OCI-LY1 (cell line): ENCODE results near the gene FILIP1L.

Experiments
- H2AFZ ChIP-seq: fragments of 200-600 bp; sonication (generic), shearing (Covaris generic); 2 replicates; pipeline ENCODE4 v1.6.0; 2014; ENCODE audit warnings: antibody characterized with exemption, mild to moderate bottlenecking, low read length
- H3F3A ChIP-seq: fragments of 200-600 bp; sonication (generic), shearing (Covaris generic); 2 replicates; pipeline ENCODE4 v1.6.0; 2014; ENCODE audit warnings: mild to moderate bottlenecking, antibody characterized with exemption, low read length, moderate library complexity; ENCODE audit not compliant: insufficient read depth
- H3K27ac ChIP-seq: fragments of 200-600 bp; sonication (generic); 2 replicates; pipeline ENCODE4 v1.5.1; 2014; ENCODE audit warnings: low read length, mixed run types, mild to moderate bottlenecking, low read depth; ENCODE audit not compliant: poor library complexity, severe bottlenecking
- H3K27me3 ChIP-seq: fragments of 200-600 bp; sonication (generic); 2 replicates; pipeline ENCODE4 v1.6.0; 2014; ENCODE audit warnings: antibody characterized with exemption, mild to moderate bottlenecking, low read length, moderate library complexity; ENCODE audit not compliant: insufficient read depth
- H3K36me3 ChIP-seq: fragments of 200-600 bp; sonication (generic); 2 replicates; pipeline ENCODE4 v1.6.1; 2014; ENCODE audit warnings: mild to moderate bottlenecking, antibody characterized with exemption, low read length, moderate library complexity, mixed read lengths; ENCODE audit not compliant: insufficient read depth
- H3K4me1 ChIP-seq: fragments of 200-600 bp; sonication (generic); 2 replicates; pipeline ENCODE4 v1.5.1; 2014; ENCODE audit warnings: mild to moderate bottlenecking, low read length, moderate library complexity; ENCODE audit not compliant: insufficient read depth, severe bottlenecking
- H3K4me2 ChIP-seq: fragments of 200-600 bp; sonication (generic), shearing (Covaris generic); 2 replicates; pipeline ENCODE4 v1.6.1; 2014; ENCODE audit warnings: low read length
- H3K4me3 ChIP-seq: fragments of 200-600 bp; sonication (generic); 2 replicates; pipeline ENCODE4 v1.5.1; 2014; ENCODE audit warnings: low read length, low read depth, mild to moderate bottlenecking, mixed read lengths; ENCODE audit not compliant: poor library complexity, severe bottlenecking
- H3K79me2 ChIP-seq: fragments of 200-600 bp; shearing (Covaris generic); 2 replicates; pipeline ENCODE4 v1.6.1; 2016; ENCODE audit warnings: mixed run types, low read length, mixed read lengths; ENCODE audit not compliant: insufficient read depth
- H3K9ac ChIP-seq: fragments of 200-600 bp; sonication (generic), shearing (Covaris generic); 2 replicates; pipeline ENCODE4 v1.6.1; 2014; ENCODE audit warnings: mild to moderate bottlenecking, low read length, mixed read lengths
- H3K9me2 ChIP-seq: fragments of 200-600 bp; sonication (generic), shearing (Covaris generic); 2 replicates; pipeline ENCODE4 v1.6.1; 2014; ENCODE audit warnings: low read depth, mild to moderate bottlenecking, low read length, mixed read lengths
- H3K9me3 ChIP-seq: fragments of 200-600 bp; shearing (Covaris generic); 2 replicates; pipeline ENCODE4 v1.6.1; 2014; ENCODE audit warnings: low read length, mixed read lengths
- H4K20me1 ChIP-seq: fragments of 200-600 bp; sonication (generic), shearing (Covaris generic); 2 replicates; pipeline ENCODE4 v1.6.0; 2016; ENCODE audit warnings: mild to moderate bottlenecking, low read length; ENCODE audit not compliant: insufficient read depth
- EZH2 ChIP-seq: fragments of 200-600 bp; sonication (generic), shearing (Covaris generic); IDR thresholded peaks from 2 replicates; pipeline ENCODE4 v1.8.0; 2017; ENCODE audit warnings: borderline replicate concordance, mixed run types, mild to moderate bottlenecking, antibody characterized with exemption, low read length, moderate library complexity, mixed read lengths
- TF ChIP-seq, protein P1 (sequence below): fragments of 200-600 bp; sonication (generic), shearing (Covaris generic); IDR thresholded peaks from 2 replicates; pipeline ENCODE4 v1.5.1; 2017; ENCODE audit warnings: mild to moderate bottlenecking, antibody characterized with exemption, low read length, moderate library complexity, mixed read lengths

The FILIP1L gene

DNA sequence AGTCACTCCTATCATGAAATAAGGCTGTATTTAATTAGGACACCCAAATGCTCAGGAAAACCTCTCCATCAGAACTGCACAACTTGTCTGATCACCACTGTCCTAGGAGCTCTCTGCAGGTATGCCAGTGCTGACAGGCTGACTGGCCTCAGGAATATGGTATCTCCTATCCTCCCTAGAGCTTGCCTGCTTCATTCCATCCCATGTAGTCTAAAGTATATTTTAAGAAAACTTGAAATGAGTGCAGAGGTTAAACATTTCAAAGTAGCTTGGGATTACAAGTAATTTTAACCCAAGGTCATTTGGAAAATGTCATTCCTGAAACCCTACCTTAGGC is 23.7 kb downstream of the FILIP1L start:
- Histone ChIP-seq H3K36me3 (no peaks in the 10 kb centered on the region), H3K4me2 (no peak overlapping the region), H3K79me2 (no peaks in the 10 kb centered on the region), H2AFZ (no peak overlapping the region), H4K20me1 (no peaks in the 10 kb centered on the region), H3K4me1 (peaks cover 9% of the 10 kb centered on the region), H3K9me2 (no peaks in the 10 kb centered on the region), H3K9ac (no peak overlapping the region), H3K4me3 (no peak overlapping the region), H3K9me3 (no peaks in the 10 kb centered on the region), H3F3A (no peaks in the 10 kb centered on the region), H3K27me3 (no peaks in the 10 kb centered on the region), H3K27ac (no peak overlapping the region)
- TF ChIP-seq, protein P1, sequence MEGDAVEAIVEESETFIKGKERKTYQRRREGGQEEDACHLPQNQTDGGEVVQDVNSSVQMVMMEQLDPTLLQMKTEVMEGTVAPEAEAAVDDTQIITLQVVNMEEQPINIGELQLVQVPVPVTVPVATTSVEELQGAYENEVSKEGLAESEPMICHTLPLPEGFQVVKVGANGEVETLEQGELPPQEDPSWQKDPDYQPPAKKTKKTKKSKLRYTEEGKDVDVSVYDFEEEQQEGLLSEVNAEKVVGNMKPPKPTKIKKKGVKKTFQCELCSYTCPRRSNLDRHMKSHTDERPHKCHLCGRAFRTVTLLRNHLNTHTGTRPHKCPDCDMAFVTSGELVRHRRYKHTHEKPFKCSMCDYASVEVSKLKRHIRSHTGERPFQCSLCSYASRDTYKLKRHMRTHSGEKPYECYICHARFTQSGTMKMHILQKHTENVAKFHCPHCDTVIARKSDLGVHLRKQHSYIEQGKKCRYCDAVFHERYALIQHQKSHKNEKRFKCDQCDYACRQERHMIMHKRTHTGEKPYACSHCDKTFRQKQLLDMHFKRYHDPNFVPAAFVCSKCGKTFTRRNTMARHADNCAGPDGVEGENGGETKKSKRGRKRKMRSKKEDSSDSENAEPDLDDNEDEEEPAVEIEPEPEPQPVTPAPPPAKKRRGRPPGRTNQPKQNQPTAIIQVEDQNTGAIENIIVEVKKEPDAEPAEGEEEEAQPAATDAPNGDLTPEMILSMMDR, result 0 out of 2 replicates have a peak, but pooled peaks have one; percentile 2
- no peak for TF ChIP-seq EZH2

DNA sequence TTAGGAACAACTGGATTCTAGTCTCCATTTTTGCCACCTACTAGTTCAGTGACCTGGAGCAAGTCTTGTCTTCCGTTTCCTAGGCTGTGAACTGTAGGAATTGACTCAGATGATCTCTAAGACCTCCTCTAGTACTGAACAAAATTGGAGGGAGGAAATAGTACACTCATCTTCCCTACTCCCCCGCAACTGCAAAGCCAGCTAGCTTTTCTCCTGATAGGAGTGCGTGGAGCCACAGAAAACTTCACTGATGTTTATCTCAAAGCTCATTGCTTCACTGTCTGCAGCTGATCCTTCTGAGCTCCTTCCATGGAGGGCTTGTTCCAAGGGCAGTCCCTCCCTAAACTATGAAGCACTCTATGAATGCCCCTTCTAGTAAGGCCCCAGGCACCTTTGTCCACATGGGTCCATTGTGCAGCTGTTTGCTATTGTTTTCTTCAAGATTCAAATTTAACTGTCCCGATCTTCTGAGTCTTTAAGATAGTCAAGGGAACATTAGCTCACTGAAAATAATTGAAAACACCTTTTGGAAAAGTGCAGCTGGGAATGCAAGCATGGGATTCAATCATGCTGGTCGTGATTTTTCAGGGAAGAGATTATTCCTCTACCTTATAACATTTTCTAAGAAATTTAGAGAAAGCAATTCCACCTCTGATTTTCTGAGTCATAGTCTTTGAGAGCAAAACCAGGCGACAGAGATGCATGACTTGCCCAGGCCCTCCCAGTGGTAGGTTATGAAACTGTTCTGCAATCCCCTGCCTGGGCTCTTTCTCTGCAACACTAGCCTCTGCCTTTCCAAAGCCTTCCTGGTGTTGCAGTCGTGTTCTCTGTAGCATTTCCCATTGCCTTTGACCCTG is 24.3 kb downstream of the FILIP1L start:
- H3K27ac ChIP-seq, result no peak overlapping the region
- no peak overlapping the region for H2AFZ ChIP-seq
- H3K4me2 ChIP-seq, result no peak overlapping the region
- H3K4me3 ChIP-seq, result no peak overlapping the region
- H3K36me3 ChIP-seq, result no peaks in the 10 kb centered on the region
- no peaks in the 10 kb centered on the region for H3K9me3 ChIP-seq
- H3K9ac ChIP-seq, result no peak overlapping the region
- H3K79me2 ChIP-seq, result no peaks in the 10 kb centered on the region
- no peaks in the 10 kb centered on the region for H3K9me2 ChIP-seq
- no peaks in the 10 kb centered on the region for H3F3A ChIP-seq
- no peaks in the 10 kb centered on the region for H4K20me1 ChIP-seq
- no peaks in the 10 kb centered on the region for H3K27me3 ChIP-seq
- peaks cover 9% of the 10 kb centered on the region for H3K4me1 ChIP-seq
- TF ChIP-seq, protein P1, result peak; percentile 44
- TF ChIP-seq EZH2, result no peak

DNA sequence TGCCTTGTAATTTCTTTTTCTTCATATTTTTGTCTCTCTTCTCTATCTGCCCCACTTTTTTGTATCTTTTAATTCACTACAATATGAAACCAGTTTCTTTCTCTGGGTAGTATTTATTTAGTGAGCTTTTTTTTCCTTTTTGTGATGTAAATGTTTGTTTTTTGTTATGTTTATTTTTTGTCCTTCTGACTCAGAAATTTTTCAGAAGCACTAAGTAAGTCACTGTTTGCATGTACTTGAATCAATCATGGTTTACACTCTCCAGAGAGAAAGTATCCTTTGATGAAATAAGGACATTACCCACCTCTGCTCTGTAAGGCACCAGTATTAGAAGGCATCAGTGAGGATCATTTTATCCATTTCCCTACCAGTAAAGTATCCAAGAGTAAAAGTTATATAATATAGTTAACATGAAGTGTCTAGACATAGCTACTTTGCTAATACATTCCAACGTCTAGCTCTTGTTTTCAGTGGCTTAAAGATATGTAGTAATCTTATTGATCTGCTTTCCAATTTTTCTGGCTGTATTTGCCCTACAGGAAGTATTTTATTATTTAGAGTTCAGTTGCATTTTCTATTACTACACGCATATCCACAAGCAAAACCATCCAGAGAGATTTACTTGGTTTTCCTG is 25.4 kb downstream of the FILIP1L start:
- Histone ChIP-seq H3K27ac (no peak overlapping the region), H3F3A (no peaks in the 10 kb centered on the region), H3K9ac (no peak overlapping the region), H3K4me1 (peaks cover 9% of the 10 kb centered on the region), H3K4me2 (no peak overlapping the region), H3K27me3 (no peaks in the 10 kb centered on the region), H4K20me1 (no peaks in the 10 kb centered on the region), H3K9me3 (no peaks in the 10 kb centered on the region), H3K4me3 (no peak overlapping the region), H3K36me3 (no peaks in the 10 kb centered on the region), H3K79me2 (no peaks in the 10 kb centered on the region), H2AFZ (no peak overlapping the region), H3K9me2 (no peaks in the 10 kb centered on the region)
- TF ChIP-seq EZH2, result no peak
- TF ChIP-seq, protein P1, result no peak
